Body of pancreas (tissue), 4 donors: ENCODE data around the gene GNE.

Experiments
- POLR2A ChIP-seq, 3 donors: fragments of 450-650 bp; IDR thresholded peaks; one replicate each; pipeline ENCODE4 v1.6.1; 2016; ENCODE audit warnings: antibody characterized with exemption in 3 of 3, mild to moderate bottlenecking in 2 of 3
- TF ChIP-seq, protein P1 (sequence below), 7 experiments: fragments of 450-650 bp in 4 of 7; fragments of 200-600 bp in 3 of 7; sonication (generic) in 3 of 7; IDR thresholded peaks; one replicate each; pipeline ENCODE4 v1.5.1; 2016 to 2019; ENCODE audit warnings: antibody characterized with exemption in 7 of 7

- no peak for TF ChIP-seq POLR2A (IDR thresholded peaks at IDR 0.05)
- TF ChIP-seq, protein P1, sequence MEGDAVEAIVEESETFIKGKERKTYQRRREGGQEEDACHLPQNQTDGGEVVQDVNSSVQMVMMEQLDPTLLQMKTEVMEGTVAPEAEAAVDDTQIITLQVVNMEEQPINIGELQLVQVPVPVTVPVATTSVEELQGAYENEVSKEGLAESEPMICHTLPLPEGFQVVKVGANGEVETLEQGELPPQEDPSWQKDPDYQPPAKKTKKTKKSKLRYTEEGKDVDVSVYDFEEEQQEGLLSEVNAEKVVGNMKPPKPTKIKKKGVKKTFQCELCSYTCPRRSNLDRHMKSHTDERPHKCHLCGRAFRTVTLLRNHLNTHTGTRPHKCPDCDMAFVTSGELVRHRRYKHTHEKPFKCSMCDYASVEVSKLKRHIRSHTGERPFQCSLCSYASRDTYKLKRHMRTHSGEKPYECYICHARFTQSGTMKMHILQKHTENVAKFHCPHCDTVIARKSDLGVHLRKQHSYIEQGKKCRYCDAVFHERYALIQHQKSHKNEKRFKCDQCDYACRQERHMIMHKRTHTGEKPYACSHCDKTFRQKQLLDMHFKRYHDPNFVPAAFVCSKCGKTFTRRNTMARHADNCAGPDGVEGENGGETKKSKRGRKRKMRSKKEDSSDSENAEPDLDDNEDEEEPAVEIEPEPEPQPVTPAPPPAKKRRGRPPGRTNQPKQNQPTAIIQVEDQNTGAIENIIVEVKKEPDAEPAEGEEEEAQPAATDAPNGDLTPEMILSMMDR (IDR thresholded peaks at IDR 0.05): no peak
Measured at GRCh38 chr9:36290996-36291395, 32.7 kb upstream of the GNE start.
